ENCODE data around the gene FAM151A.

FAM151A gene

DNA sequence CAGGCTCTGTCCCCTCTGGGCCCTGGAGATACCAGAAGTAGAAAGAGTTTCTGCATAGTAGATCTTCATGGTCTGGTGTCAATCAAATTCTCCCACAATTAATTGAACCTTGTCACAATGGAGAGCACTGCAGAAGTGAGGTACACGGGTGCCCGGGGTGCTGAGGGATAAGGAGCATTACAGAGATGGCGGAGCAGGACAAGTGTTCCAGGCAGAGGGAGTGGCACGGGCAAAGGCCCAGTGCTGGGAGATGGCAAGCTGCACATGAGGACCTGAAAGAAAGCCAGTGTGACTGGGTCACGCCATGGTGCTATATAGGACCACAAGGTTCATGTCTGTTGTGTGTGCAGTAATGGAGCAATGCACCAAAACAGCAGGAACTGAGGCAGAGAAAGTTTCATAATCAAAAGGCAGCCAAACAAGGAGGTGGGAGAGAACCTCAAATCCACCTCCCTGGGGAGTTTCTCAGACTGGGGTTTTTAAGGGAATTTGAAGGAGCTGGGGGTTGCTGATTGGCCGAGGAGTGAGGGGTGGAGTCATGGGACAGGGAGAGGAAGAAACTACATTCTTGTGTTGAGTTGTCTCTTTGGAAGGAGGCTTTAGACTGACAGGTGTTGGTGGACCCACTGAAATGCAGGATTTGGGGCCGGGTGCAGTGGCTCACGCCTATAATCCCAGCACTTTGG lies 47.6 kb downstream of the FAM151A start:
- DNase-seq, result no peak

DNA sequence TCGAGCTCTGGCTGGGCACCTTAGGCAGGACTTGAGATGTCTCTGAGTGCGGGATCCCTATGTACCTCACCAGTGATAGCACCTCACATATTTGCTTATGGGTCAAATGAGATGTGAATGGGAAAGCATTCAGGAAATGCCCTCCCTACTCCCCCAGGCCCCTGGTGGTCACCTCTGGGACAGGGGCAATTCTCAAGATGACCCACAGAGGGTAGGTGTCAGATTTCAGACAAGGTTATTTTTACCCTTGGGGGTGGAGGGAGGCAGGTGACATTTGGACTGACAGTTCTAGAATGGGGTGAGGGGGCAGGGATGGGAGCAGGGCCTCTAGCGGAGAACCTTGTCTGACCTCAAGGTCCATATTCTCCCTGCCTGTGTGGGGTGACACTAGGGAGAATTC lies 48.2 kb downstream of the FAM151A start:
- no peak for DNase-seq

DNA sequence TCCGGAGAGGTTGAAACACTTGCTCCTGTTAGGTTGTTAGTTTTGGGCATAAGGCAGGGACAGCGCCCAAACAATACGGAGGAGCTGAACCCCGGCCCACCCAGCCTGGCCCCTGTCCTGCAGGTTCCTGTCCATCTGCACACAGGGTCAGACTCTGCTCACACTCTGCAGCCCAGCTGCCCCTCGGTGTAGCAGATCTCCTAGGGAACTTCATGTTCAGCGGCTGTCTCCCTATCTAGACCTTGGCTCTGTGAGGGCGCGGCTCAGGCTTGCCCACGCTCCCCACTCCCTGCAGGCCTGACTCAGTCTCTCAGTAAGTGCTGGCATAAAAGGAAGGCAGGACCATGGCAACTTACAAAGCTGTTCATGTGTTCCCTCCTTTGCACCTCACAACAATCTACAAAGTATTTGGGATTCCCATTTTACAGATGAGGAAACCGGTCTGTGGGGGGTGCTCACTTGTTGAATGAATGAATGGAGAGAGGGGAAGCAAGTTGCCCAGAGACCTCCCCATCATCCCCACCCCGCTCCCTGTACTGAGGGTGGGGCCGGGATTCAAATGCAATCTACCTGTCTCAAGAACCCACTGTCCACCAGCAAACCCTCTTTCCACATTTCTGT lies 49.1 kb downstream of the FAM151A start:
- no peak for DNase-seq

DNA sequence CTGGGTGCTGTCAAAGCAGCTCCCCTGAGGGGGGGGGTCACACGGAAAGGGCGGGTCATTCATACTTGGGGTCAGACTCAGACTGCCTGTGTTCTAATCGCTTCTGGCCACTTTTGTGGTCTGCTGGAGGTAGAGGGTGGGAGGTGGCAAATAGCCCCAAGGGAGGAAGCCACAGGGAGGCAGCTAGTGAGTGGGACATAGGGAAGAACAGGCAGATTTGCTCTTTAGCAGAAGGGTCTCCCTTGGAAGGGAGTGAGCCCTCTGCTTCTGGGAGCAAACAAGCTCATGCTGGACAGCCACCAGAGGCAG lies 50.8 kb downstream of the FAM151A start:
- DNase-seq, result no peak

DNA sequence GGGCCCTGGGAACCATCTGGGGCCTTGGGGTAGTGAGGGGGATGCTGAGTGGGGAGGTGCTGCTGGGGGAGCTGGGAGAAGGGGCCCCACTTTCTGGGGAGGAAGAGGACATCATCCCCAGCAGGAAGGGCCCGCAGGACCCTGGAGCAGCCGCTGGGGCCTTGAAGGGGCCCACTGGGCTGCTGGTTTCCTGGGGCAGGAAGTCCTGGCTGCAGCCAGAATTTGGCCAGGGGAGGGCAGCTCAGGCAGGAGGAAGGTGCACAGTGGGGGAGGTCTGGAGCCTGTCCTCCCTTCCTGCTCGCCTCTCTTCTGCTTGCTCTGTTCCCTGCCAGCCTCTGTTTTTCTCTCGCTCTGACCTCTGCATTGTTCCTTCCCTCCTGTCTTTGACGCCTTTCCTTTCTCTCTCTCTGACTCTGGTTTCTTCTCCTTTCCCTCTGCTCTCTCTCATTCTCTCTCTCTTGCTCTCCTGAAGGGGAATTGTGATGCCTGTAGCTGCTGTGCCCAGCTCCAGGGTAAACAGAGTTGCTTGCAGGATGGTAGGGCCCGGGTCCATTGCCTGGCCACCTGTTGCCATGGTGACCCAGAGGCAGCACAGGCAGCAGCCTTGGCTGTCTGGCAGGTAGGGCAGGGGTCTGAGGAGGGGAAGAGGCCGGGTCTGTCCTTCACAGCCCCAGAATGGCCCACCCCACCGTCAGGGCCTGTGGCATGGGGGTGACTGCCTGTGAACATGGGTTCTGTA lies 51.4 kb downstream of the FAM151A start:
- DNase-seq, result no peak

DNA sequence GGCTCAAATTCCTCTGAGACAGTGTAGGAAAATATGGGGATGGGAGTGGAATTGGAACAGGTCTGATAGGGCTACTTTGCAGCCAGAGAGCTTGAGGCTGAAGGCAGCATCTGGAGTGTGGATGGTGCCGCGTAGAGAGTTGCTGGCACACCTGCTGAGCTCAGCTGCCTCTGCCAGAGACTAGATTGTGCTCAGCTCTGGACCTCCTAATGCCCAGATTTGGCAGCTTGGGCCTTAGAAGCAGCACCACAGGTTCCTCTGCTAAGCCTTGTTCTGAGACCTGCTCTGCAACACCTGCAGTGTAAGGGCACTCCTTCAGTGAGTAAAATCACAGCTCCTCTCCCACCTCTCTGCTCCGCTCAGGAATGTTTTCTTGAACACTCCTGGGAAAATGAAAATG lies 52.0 kb downstream of the FAM151A start:
- no peak for DNase-seq

DNA sequence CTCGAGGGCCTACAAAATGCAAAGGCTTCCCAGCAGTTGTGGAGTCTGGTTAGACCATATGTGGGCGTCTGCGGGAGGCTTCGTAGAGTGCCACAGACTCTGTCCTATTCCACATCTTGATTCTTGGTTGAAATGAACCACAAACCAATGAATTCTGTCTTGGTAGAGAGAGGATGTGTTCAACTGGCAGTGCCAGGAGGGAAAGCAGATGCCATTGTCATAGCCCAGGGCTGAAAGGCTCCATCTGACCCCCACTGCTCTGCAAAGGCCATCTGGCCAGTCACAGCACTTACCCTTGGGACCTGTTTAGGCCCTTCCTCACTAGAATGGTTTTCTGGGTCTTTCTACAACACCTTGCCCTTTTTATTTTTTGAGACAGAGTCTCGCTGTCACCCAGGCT lies 53.2 kb downstream of the FAM151A start:
- no peak for DNase-seq

DNA sequence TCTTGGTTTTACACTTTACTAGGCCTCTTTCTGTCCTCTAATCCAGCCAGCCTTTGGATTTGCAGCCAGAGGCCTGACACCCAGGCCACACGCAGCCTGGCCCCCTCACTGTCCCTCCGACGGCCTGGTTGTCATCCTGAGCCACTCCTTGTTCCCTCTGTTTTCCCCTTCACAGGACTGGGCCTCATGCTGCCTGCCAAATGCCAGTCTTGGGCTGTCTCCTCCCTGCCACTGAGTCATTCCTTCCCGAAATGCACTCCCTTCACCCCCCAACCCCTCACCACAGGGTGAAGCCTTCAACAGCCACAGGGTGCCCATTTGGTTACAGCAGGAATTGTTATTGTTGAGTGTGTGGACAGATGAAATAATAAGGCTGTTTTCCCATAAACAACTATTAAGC lies 54.0 kb downstream of the FAM151A start:
- no peak for DNase-seq

DNA sequence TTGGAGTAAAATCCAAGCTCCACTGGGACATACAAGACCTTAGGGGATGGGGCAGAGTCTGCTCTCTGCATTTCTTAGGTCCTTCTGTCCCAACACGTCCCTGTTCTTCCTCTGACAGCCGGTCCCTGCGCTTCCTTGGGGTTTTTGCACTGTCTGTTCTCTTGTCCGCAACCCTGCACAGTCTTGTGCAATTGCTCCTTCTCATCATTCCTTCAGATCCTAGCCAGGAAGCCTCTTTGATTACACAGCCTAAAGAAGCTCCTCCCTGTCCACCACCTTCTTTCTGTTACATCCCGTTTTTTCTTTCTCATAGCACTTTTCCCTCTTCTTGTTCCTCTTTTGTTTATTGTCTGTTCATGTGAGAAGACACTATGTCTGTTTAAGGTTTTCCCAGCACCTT lies 55.4 kb downstream of the FAM151A start:
- DNase-seq, result no peak

DNA sequence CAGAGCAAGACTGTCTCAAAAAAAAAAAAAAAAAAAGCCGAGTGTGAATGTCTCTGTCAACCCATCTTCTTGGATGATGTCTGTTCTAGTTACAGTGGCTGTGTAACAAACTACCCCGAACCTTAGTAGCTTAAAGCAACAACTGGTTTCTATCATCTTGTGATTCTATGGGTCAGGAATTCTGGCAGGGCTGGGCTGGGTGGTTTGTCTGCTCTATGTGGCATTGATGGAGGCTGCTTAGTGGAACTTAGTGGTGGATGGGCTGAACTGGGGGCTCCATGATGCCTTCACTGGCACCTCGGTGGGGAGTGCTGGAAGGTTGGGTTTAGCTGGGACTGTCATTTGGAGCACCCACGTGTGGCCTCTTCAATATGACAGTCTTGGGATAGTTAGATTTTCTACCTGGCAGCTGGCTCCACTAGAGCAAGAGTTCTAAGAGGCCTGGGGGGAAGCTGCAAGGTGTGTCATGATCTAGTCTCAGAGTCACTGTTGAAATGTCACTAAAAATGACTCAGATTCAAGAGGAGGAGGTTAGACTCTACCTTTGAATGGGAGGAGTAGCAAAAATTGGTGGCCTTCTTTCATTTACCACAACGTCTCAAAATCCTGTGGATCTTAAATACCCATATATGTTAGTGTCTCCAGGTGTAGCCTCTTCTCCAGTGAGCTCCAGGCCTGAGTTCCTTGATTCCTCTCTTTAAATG lies 56.7 kb downstream of the FAM151A start:
- no peak for DNase-seq

DNA sequence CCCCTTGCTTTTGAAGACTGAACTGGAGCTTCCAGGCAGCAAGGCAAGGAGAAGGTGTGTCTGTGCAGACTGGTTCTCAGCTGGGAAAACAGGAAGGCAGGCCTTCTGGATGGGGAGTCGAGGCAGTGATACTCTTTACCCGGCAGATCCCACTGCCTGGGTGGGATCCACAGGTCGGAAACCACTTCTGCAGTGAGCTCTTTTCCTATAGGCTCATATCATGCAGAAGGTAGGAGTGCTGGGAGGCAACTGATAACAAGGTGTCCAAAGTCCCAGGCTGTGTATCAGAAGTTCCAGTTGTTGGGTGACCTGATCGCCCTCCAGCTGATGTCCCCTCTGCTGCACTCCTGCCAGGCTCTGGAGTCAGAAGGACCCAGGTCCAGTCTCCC lies 58.2 kb downstream of the FAM151A start:
- no peak for DNase-seq

DNA sequence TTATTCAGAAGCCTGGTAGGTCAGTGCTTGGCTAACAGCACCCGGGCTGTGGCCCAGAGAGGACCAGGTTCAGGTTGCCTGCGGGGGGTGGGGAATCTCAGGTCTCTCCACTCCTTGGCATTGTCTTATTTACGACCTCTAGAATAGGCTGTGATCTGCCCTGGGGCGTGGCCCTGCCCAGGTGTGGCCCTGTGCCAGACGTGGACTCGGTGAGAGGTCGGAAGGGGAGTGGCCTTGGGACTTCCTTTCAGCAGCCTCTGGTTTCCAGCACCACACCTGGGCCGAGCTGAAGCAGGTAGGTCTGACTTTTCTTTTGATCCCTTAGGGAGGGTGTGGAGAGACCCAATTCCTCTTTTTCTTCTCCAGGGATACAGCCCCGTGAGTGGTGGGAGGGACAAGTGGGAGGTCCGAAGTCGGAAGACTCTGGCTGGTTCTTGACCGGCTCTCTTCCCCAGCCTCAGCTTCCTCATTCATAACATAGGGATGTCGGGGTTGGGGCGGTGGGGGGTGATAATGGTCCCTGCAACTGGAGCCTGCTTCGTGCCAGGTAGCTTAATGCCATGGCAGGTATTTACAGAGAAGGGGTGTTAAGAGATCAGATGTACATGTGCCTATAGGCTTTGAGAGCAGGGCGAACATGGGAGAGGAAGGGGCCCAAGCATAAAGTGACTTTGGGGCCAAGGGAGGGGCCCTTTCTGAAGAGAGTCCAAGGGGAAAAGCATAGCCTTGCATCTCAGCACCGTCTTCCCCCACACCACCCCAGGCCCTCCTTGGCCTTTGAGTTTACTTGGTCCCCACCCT lies 58.8 kb downstream of the FAM151A start:
- no peak for DNase-seq

DNA sequence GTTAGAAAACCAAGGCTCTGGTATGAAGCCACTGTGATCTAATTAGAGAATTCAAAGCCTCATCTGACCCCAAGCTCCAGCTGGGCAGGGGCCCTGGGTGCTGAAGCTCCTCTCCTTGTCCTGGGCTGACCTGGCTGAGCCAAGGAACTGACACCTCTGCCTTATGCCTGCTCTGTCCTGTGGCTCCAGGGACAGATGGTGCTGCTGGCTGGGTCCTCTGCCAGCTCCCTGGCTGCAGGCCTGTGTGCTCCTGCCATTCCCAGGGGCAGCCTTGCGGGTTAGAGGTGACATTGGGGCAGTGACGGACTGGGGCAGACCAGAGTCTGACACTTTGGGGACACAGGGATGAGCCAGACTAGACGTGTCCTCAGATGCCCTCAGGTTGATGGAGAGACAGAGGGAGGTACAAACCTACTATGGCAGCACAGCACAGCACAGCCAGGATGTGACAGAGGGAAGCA lies 63.5 kb downstream of the FAM151A start:
- no peak for DNase-seq

All from activated gamma-delta T cell (primary cell).